HG03558 (cell line): ENCODE measurements around the gene DOLPP1.
"Not testable (repeated sequence)": the region's sequence is repeated elsewhere in the genome, so short reads cannot be mapped to it uniquely, and the experiment has no call there.

ENCODE experiments used
- ATAC-seq: cut with Tn5 transposase; IDR thresholded peaks from one replicate; pipeline ENCODE4 v1.9.1; 2021; ENCODE audit warnings: moderate number of reproducible peaks; ENCODE audit not compliant: unreplicated experiment; ENCODE audit errors: extremely low read depth

DOLPP1 gene

DNA sequence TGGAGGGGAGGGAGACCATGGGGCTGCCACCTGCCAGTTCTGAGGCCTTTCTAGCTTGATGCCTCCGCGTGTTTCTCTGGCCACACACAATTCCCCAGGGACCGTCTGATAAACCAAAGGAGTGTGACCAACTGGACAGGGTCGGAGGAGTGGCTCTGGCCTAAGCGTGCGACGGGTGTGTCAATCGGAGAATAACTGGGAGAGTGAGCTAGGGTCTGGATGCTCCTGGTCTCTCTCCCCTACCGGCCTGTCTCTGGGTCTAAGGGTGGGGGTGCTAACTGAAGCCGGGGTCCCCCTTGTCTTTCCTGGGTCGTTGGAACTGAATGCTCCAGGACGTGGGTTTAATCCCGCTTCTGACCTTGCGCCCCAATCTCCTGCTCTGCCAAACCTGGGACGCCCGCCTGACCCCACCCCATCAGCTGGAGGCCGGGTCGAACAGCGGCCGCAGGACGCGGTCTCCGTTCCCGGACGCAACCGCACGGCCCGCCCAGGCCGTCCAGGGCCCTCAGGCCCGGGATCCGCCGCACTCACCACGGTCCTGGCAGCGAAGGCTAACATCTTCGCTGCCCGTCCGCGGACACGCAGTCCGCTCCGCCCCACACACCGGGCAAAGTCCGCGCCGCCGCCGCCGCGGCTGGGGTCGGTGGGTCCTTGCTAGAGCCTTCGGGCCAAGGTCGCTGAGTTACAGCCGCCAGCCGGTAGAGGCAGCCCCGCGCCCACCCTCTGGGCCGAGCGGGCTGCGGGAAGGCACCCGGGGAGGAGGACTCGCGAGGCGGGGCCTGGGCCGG is 29.2 kb downstream of the DOLPP1 start:
- no peak for ATAC-seq

DNA sequence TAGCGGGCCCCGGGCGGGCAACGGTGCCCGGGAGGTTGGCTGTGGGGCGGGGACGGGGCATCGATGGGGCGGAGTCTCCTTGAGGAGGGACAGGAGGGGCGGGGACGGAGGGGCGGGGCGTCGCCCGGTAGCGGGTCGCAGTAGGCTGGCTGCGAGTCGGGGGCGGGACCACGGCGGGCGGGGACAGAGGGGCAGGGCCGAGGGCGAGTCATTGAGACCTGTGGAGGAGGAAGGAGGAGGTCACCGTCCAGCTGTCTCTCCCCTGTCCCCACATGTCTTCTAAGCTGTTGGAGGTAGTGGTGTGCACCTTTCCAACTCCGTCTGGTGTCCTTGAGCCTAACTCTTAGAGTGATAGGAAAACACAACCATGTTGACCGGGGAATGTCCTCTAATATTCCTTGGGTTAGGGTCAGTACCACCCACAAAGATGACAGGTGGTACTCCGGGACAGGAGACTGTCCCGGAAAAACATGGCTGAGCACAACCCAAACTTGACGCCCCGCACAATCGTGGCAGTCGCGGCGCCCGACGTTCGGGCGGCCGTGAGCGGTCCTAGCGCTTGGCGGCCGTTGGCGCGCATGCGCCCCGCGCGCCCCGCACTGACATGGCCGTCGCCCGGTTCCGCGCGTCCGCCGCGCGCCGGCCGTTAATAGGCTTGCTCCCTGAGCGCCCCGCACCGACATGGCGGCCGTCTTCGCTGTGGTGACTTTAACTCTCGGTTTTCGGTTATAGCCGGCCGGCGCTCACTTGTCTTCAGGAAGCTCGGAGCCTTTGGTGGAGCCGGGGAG is 30.0 kb downstream of the DOLPP1 start, which contains the start of the genes CRAT and PTPA:
TSS of gene CRAT (minus strand) at position 54 of the 788 bp plus-strand sequence. CDS start 284 bp downstream, outside the sequence.
TSS of gene PTPA (plus strand) at position 676 of the 788 bp plus-strand sequence. CDS start 186 bp downstream, outside the sequence.
- ATAC-seq: no peak

DNA sequence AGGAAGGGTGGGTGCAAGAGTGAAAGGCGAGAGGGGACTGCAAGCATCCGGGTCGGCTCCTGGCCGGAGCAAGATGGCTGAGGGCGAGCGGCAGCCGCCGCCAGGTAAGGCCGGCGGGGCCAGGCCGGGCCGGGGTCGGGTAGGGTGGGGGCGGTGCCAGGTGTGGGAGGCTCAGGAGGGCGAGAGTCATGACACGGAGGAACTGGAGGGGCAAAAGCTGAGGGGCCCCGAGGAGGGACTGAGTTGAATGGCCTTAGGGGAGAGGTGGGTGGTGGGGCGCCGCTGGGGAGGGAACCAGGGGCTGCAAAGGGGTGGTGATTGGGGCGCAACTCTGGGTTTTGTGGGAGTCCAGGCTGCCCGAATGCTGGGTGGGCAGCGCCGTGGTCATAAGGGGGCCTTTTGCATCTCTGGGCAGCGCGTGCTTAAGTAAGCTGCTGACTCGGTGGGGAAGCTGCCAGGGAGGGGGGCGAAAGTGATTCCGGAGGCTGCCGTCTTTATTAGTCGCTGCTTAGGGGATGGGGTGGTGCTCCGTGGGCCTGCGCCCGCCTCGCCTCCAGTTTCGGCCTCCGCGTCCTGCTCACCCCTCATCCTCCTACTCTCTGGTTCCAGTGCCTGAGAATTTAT is 30.7 kb downstream of the DOLPP1 start:
- no peak for ATAC-seq

DNA sequence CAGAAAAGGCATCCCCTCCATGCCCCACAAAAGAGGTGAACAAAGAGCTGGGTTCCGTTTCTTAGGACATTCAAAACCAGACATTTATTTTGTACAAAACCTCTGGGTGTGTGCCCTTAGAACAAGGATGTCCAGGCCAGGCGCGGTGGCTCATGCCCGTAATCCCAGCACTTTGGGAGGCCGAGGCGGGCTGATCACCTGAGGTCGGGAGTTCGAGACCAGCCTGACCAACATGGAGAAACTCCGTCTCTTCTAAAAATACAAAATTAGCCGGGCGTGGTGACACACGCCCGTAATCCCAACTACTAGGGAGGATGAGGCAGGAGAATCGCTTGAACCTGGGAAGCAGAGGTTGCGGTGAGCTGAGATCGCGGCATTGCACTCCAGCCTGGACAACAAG is 31.6 kb downstream of the DOLPP1 start:
- ATAC-seq: not testable (repeated sequence)

DNA sequence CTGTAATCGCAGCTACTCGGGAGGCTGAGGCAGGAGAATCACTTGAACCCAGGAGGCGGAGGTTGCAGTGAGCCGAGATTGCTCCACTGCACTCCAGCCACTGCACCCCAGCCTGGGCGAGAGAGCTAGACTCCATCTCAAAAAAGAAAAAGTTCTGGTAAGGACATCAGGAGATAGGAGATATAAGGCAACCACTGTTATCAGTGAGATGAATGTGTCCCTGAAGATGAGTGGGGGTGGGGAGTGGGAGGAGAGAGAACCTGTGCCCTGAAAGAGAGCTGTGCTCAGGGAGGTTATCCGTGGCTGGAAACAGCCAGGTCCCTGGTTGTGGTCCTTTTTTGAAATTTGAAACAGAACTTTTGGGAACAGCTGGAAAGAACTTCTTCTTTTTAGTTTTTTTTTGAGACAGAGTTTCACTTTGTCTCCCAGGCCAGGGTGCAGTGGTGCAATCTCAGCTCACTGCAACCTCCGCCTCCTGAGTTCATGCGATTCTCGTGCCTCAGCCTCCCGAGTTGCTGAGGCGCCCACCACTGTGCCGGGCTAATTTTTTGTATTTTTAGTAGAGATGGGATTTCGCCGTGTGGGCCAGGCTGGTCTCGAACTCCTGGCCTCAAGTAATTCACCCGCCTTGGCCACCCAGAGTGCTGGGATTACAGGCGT is 32.9 kb downstream of the DOLPP1 start:
- ATAC-seq: no peak

DNA sequence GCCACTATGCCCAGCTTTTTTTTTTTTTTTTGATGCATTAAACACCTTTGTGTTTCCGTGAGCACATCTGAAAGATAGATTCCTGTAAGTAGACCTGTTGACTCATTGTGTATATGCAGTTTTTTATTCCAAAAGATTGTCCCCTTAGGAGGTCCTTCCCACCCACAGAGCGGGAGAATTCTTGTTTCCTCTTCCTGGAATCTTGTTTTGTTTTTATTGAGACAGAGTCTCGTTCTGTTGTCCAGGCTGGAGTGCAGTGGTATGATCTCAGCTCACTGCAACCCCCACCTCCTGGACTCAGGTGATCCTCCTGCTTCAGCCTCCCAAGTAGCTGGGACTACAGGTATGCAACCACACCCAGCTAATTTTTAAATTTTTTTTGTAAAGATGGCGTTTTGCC is 37.9 kb downstream of the DOLPP1 start:
- ATAC-seq: no peak

DNA sequence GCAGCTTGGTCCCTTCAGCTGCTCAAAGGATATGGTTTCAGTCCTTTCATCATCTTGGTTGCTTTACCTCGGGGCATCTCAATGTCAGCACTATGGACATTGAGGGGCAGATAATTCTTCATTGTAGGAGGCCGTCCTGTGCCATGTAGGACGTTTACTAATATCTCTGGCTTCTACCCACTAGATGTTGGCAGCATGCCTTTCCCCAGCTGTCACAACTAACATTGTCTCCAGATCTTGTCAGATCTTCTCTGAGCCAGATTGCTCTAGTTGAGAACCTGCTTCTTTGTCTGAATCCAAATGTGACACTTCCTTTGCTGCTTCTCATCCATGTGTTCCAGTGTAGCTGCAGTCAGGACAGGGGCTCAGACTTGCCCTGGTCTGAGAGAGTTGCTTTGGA is 40.6 kb downstream of the DOLPP1 start:
- ATAC-seq: no peak

DNA sequence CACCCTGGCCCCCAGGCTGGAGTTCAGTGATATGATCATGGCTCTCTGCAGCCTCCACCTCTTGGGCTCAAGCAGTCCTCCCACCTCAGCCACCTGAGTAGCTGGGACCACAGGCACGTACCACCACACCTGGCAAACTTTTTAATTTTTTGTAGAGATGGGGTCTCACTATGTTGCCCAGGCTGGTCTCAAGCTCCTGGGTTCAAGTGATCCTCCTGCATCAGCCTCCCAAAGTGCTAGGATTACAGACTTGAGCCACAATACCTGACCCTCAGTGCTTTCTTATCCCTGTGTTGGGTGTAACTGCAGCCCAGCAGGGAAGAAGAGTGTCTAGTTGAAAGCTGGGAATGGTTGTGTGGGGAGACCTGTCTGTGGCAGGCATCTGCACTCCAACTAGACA is 41.2 kb downstream of the DOLPP1 start:
- ATAC-seq: no peak

DNA sequence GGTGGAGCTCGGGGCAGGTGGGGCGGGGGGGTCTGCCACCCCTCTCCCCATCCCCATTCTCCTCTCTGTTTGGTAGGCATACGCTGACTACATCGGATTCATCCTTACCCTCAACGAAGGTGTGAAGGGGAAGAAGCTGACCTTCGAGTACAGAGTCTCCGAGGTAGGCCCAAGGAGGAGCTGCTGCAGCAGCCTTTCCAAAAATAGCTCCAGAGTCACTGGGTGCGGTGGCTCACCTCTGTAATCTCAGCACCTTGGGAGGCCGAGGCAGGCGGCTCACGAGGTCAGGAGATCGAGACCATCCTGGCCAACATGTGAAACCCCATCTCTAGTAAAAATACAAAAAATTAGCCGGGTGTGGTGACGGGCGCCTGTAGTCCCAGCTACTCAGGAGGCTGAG is 42.1 kb downstream of the DOLPP1 start:
- not testable (repeated sequence) for ATAC-seq

DNA sequence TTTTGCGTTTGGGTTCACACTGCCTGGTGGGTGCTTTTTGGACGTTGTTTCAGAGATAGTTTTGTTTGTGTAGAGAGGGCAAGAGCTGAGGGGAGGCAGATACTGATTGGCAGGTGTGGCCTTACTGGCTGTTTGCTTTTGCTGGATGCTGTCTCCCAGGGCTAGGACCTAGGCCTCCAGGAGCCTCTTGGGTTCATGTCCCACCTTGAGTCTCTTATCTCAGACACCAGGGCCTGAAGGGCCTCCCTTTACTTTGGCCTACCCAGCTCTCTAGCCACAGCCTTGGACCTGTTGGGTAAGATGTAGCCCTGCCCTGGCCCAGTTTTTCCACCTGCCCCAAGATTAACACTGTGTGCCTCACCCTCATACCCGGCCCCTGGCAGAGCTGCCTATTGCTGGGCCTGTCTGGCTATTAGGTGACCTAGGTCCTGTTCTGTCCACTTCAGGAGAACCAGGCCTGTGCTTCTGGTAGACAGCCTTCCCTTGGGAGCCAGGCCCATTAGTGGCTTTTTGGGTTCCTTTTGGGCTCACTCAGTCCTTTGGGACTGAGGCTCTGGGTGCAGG is 43.7 kb downstream of the DOLPP1 start:
- ATAC-seq: no peak

DNA sequence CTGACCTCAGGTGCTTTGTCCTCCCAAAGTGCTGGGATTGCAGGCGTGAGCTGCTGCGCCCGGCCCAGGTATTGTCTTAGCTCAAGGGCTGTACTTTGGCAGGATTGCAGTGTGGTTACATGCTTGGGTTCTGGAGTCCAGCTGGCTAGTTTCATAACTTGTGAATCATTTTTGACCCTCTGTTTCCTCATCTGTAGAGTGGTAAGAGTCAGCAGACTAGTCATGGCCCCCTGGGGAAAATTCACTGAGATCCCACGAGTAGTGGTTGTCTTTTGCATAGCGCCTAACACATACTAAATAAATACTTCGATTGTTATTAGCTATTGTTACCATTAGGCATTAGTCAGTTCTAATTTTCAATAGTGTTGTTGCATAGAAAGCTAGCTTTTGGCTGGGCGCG is 44.6 kb downstream of the DOLPP1 start:
- no peak for ATAC-seq

DNA sequence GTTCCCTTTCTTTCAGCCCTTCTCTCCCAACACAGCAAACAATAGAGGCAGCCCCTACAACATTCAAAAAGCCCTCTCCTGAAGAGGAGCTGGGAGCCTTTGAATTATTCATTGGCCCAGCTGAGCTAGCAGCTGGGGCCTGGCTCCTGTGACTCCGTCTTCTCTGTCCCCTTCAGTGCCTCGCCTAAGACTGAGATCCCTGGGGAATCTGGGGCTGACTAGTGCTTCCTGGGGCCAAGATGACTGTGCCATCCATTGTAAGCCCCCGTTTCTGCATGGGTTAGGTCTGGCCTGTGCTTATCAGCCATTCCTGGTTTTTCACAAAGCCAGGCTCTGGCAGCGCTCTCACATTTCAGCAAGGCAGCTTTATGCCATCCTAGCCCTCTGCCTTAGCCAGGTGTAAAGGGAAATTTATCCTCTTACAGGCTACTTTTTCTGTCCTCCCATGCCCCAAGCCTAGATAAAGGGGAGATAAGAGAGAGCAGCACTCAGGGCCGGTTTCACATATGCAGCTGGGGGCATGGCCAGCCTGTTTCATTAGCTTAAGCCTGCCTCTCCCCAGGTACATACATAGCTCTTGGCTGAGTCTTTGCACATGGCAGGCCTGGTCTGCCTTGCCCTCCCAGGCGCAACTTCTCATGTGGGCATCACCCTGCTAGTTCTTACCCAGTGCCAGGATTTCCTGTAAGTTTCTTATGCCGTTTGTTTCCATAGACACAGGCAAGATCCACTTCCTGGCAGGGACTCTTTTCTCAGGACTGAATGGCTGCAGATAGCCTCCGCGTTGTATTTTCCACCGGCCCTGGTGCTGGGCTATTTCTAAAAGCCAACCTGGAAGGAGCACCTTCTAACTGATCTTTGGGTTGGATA is 46.1 kb downstream of the DOLPP1 start:
- ATAC-seq: no peak

DNA sequence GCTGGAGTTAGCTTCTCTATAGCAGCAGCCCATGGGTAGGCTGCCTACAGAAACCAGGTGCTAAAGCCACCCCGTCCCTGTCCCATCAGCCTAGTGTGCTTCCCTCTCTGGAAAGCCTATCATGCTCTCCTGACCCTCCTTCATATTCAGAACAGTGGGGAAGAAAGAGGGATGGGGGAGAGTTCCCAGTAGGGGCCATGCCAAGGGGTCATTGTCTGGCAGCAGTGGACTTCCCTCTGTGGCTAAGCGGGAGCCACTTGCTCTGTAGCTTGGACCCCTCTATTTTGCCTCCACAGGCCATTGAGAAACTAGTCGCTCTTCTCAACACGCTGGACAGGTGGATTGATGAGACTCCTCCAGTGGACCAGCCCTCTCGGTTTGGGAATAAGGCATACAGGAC is 47.8 kb downstream of the DOLPP1 start:
- no peak for ATAC-seq

DNA sequence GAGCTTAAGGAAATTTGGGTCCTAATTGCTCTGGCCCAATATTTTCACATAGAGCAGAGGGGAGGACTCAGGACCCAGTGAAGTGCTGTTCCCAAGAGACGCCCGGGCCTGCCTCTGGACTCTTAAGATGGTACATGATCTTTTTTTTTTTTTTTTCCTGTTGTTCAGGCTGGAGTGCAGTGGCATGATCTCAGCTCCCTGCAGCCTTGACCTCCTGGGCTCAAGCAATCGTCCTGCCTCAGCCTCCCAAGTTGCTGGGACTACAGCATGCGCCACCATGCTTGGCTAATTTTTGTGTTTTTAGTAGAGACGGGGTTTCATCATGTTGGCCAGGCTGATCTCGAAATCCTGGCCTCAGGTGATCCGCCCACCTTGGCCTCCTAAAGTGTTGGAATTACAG is 49.4 kb downstream of the DOLPP1 start:
- ATAC-seq: not testable (repeated sequence)

DNA sequence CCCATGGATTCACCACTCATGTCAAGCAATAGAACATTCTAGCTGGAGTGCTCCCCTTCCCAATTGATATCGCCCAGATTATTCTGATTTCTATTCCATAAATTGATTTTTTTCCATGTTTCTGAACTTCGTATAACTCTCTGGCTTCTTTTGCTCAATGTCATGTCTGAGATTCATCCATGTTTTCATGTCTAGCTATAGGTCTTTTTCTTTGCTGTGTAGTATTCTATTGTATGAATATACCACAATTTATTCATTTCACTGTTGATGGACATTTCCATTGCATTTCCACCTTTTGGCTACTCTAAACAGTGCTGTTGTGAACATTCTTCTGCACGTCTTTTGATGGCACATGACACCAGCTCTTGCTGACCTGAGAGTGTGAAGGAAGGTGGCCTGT is 49.9 kb downstream of the DOLPP1 start:
- no peak for ATAC-seq

DNA sequence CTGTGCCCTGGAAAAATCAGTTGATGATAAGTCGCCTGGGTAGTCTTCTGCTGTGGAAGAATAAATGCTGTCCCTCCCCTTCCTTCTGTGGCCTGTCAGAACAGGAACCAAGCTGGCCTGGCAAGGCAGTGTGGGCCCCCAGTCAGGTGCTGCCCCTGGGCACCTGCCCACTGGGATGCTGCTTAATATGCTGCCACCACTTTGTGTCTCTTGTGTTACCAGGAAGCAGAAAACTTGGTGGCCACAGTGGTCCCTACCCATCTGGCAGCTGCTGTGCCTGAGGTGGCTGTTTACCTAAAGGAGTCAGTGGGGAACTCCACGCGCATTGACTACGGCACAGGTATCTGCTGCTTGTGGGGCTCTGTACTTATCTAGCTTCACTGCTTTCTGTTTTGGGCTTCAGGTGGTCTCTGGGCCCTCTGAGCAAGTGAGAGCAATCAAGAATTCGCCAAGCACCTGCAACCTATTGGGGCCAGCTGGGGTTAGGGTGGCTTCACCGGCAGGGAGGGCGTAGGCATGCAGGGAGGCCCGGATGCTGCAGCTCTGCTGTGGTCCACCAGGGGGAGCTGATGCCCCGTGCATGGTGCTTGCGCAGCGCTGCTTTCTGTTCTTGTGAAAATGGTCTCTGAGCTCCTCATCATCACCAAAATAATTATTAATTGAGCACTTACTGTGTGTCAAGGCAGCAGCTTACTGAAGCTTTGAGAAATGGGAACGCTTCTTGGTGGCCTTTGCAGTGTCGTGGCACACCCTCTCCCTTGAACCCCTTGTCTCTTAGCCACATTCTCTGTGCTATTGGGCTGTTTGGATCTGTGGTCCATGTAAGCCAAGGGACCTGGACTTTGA is 50.6 kb downstream of the DOLPP1 start:
- no peak for ATAC-seq

DNA sequence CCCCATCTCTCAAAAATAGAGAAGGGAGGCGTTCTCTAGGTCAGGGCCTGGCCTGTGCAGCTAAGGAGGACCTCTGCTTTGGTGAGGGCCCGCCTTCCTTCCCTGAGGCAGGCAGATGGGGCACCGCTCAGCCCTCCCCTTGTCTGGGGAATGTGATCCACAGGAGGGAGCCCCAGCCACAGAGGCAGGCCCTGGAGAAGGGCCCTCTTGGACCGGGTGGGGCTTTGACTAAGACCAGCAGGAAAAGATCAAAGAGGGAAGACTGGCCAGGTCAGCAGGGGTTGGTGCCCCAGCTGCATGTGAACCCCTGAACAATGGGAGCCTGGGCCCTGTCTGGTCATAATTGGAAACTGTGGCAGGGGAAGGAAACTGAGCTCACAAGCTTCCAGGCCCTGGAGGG is 52.2 kb downstream of the DOLPP1 start:
- no peak for ATAC-seq

DNA sequence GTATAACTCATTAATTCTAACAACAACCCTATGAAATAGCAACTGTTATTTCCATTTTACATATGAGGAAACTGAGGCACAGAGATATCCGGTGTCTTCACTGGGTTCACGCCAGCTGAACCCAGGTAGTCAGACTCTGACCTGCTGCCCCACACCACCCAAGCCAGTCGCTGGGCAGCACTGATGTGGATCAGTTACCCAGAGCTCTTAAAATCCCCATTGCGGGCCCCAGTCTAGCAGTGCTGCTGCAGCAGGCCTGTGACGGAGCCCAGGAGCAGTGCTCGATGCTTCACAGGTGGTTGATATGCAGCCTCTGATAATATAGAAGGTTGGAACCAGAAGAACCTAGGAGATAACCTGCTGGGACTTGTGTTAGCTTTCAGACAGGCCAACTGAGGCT is 54.6 kb downstream of the DOLPP1 start:
- no peak for ATAC-seq
